ENCODE data around the gene PRICKLE1. TPM values are rescaled to one million over a fixed set of nuclear protein-coding genes. Genes with fewer than 3 reads are reported as not detected.

Gene PRICKLE1
- total RNA-seq, 2 donors from 2014 or later = 3.6 to 4.7 TPM

- H3K4me3 ChIP-seq = no peak overlapping the region
- H3K36me3 ChIP-seq (replicated peaks in 1 of 2; ENCODE audit: insufficient read depth in 1 of 2, low read depth in 2 of 2) = no peaks in the 10 kb centered on the region
- intact Hi-C loops (cut with DNase I) = no loop called here
- no peak overlapping the region for H3K27ac ChIP-seq
- H3K4me1 ChIP-seq = no peaks in the 10 kb centered on the region
- 61 to 62% methylated on average over 3 of the region's 3 CpGs for WGBS, 2 donors
- H3K9me3 ChIP-seq = no peaks in the 10 kb centered on the region
- no peaks in the 10 kb centered on the region for H3K27me3 ChIP-seq
- no peak for TF ChIP-seq POLR2A (IDR thresholded peaks at IDR 0.05)
- TF ChIP-seq, protein P1, sequence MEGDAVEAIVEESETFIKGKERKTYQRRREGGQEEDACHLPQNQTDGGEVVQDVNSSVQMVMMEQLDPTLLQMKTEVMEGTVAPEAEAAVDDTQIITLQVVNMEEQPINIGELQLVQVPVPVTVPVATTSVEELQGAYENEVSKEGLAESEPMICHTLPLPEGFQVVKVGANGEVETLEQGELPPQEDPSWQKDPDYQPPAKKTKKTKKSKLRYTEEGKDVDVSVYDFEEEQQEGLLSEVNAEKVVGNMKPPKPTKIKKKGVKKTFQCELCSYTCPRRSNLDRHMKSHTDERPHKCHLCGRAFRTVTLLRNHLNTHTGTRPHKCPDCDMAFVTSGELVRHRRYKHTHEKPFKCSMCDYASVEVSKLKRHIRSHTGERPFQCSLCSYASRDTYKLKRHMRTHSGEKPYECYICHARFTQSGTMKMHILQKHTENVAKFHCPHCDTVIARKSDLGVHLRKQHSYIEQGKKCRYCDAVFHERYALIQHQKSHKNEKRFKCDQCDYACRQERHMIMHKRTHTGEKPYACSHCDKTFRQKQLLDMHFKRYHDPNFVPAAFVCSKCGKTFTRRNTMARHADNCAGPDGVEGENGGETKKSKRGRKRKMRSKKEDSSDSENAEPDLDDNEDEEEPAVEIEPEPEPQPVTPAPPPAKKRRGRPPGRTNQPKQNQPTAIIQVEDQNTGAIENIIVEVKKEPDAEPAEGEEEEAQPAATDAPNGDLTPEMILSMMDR (IDR thresholded peaks at IDR 0.05) = no peak
- DNase-seq = no peak
- no peak for ATAC-seq
These were observed 82.0 kb downstream of the PRICKLE1 start for GRCh38 chr12:42507565-42507964.

- 86 to 89% methylated on average over 4 of the region's 4 CpGs for WGBS, 2 donors
- ATAC-seq (no peak), DNase-seq (no peak)
- no peaks in the 10 kb centered on the region for H3K36me3 ChIP-seq (replicated peaks in 1 of 2; ENCODE audit: insufficient read depth in 1 of 2, low read depth in 2 of 2)
- no peaks in the 10 kb centered on the region for H3K27me3 ChIP-seq
- no peak overlapping the region for H3K27ac ChIP-seq
- TF ChIP-seq, protein P1 (IDR thresholded peaks at IDR 0.05) = no peak
- no peak for TF ChIP-seq POLR2A (IDR thresholded peaks at IDR 0.05)
- no peak overlapping the region for H3K4me3 ChIP-seq
- intact Hi-C loops (cut with DNase I) = no loop called here
- no peaks in the 10 kb centered on the region for H3K4me1 ChIP-seq
- H3K9me3 ChIP-seq = no peaks in the 10 kb centered on the region
These were observed 82.5 kb downstream of the PRICKLE1 start for GRCh38 chr12:42507081-42507480.

DNA sequence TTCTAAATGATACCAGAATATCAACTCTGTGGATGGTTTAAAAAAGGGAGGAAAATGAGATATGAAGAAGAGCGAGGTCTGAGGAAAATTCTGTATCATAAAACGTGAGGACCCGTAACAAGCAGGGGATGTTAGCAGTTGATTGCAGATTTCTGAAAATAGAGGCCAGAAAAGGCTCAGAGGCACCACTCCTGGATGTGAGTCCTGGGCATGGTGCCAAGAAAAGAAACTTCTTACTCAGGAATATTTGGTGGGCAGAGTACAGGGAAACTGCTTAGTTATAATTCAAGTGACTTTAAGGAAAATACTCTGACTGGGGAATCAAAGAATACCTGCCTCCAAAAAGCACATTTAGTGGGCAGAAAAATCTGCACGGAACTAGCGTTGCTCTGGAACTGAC, 85.5 kb downstream of the PRICKLE1 start:
- Histone ChIP-seq H3K4me3 (no peak overlapping the region), H3K27ac (no peak overlapping the region), H3K27me3 (no peaks in the 10 kb centered on the region), H3K4me1 (no peaks in the 10 kb centered on the region), H3K9me3 (no peaks in the 10 kb centered on the region), H3K36me3 (replicated peaks in 1 of 2; ENCODE audit: insufficient read depth in 1 of 2, low read depth in 2 of 2) (no peaks in the 10 kb centered on the region)
- TF ChIP-seq POLR2A (IDR thresholded peaks at IDR 0.05) = no peak
- TF ChIP-seq, protein P1 (IDR thresholded peaks at IDR 0.05) = no peak
- intact Hi-C loops (cut with DNase I) = no loop called here
- ATAC-seq (no peak), DNase-seq (peak in 3 of 4 donors; percentile 3 to 25 (median 17))
- 67 to 74% methylated on average over 5 of the region's 5 CpGs for whole genome bisulfite sequencing, 2 donors

- H3K27me3 ChIP-seq = no peaks in the 10 kb centered on the region
- 51 to 56% methylated on average over 6 of the region's 6 CpGs for WGBS, 2 donors
- H3K27ac ChIP-seq = no peak overlapping the region
- H3K4me3 ChIP-seq = no peak overlapping the region
- ATAC-seq (no peak), DNase-seq (no peak)
- TF ChIP-seq, protein P1 (IDR thresholded peaks at IDR 0.05) = no peak
- no peak for TF ChIP-seq POLR2A (IDR thresholded peaks at IDR 0.05)
- no peaks in the 10 kb centered on the region for H3K9me3 ChIP-seq
- no peaks in the 10 kb centered on the region for H3K4me1 ChIP-seq
- intact Hi-C loops (cut with DNase I) = no loop called here
- H3K36me3 ChIP-seq (replicated peaks in 1 of 2; ENCODE audit: insufficient read depth in 1 of 2, low read depth in 2 of 2) = no peaks in the 10 kb centered on the region
These were observed 86.9 kb downstream of the PRICKLE1 start for GRCh38 chr12:42502682-42503081.

- DNase-seq (no peak), ATAC-seq (no peak)
- Histone ChIP-seq H3K27ac (no peak overlapping the region), H3K9me3 (no peaks in the 10 kb centered on the region), H3K4me3 (no peak overlapping the region), H3K36me3 (replicated peaks in 1 of 2; ENCODE audit: insufficient read depth in 1 of 2, low read depth in 2 of 2) (no peaks in the 10 kb centered on the region), H3K27me3 (no peaks in the 10 kb centered on the region), H3K4me1 (no peaks in the 10 kb centered on the region)
- WGBS, 2 donors = 86 to 89% methylated on average over 3 of the region's 3 CpGs
- intact Hi-C loops (cut with DNase I) = no loop called here
- TF ChIP-seq POLR2A (IDR thresholded peaks at IDR 0.05) = no peak
- TF ChIP-seq, protein P1 (IDR thresholded peaks at IDR 0.05) = no peak
These were observed 90.8 kb downstream of the PRICKLE1 start for GRCh38 chr12:42498549-42499247.

All from body of pancreas (tissue), 4 donors.